HCT116 (cell line): Measurements from ENCODE around the gene NUP153. TPM values are rescaled to one million over a fixed set of nuclear protein-coding genes. Genes with fewer than 3 reads are reported as not detected.

ENCODE experiments used
- ATAC-seq: fragments of 200-7000 bp; cut with Tn5 transposase; 2 replicates; pipeline ENCODE4 v1.9.1; 2020; ENCODE audit warnings: mild to moderate bottlenecking, moderate library complexity
- BruUV-seq: library from RNA; stranded (reverse); fragments of 400-500 nt; replicated peaks from 2 replicates; lab custom pipeline; 2021; lab: Mats Ljungman, UMichigan
- CTCF ChIA-PET: fragments of 300-600 bp; sonication (Branson Sonifier 250); formaldehyde crosslinking; loops from one replicate; lab custom pipeline; 2021; ENCODE audit warnings: antibody characterized with exemption; lab: Charles Lee
- POLR2A ChIA-PET: fragments of 300-600, 350-600 bp; sonication (Branson Sonifier 250); formaldehyde crosslinking; loops from one replicate; lab custom pipeline; 2021; ENCODE audit warnings: antibody characterized with exemption; lab: Charles Lee
- RAD21 ChIA-PET, 2 experiments: fragments of 300-600 bp; sonication (Branson Sonifier 250); formaldehyde crosslinking; loops; one replicate each; lab custom pipeline; 2023; ENCODE audit warnings: low total read pairs in 2 of 2; ENCODE audit not compliant: uncharacterized antibody in 2 of 2, unreplicated experiment in 2 of 2, low non-redundant PET in 1 of 2; lab: Charles Lee
- DNase-seq: peaks from one replicate; pipeline ENCODE4 v3.0.0-alpha.2; 2010; ENCODE audit warnings: low read depth, low spot score
- H2AFZ ChIP-seq: fragments of 200-600 bp; shearing (Covaris generic), sonication (generic); 2 replicates; pipeline ENCODE4 v1.6.1; 2017; ENCODE audit warnings: low read depth, mixed run types, mixed read lengths, antibody characterized with exemption, low read length; ENCODE audit not compliant: poor library complexity, severe bottlenecking
- H3K27ac ChIP-seq: 2 replicates; pipeline ENCODE4 v1.5.1; 2012; ENCODE audit warnings: low read depth, low read length
- H3K27me3 ChIP-seq: fragments of 200-600 bp; sonication (generic); 2 replicates; pipeline ENCODE4 v1.6.1; 2016; ENCODE audit warnings: mixed run types, low read length, mixed read lengths; ENCODE audit not compliant: insufficient read depth
- H3K36me3 ChIP-seq, 2 experiments: fragments of 200-500 bp in 1 of 2; fragments of 200-600 bp in 1 of 2; sonication (Bioruptor generic) in 1 of 2; sonication (generic) in 1 of 2; 2 replicates each; pipeline versions ENCODE4 v1.5.1 to v1.6.1; 2014 to 2016; ENCODE audit warnings: low read length in 2 of 2, inconsistent platforms in 1 of 2, mixed read lengths in 1 of 2, mixed run types in 1 of 2; ENCODE audit not compliant: insufficient read depth in 2 of 2, control insufficient read depth in 1 of 2
- H3K4me1 ChIP-seq, 2 experiments: fragments of 200-600 bp in 1 of 2; sonication (generic) in 1 of 2; 2 replicates each; pipeline versions ENCODE4 v1.5.1 to v1.6.1; 2012 to 2017; ENCODE audit warnings: low read length in 2 of 2, inconsistent platforms in 1 of 2, mild to moderate bottlenecking in 1 of 2, mixed read lengths in 1 of 2, mixed run types in 1 of 2, moderate library complexity in 1 of 2; ENCODE audit not compliant: insufficient read depth in 2 of 2, control insufficient read depth in 1 of 2
- H3K4me2 ChIP-seq: fragments of 200-600 bp; sonication (generic); 2 replicates; pipeline ENCODE4 v1.6.1; 2017; ENCODE audit warnings: mixed run types, low read length, mixed read lengths
- H3K4me3 ChIP-seq, 2 experiments: fragments of 200-600 bp in 1 of 2; sonication (generic) in 1 of 2; replicated peaks in 1 of 2; 2 replicates each; pipeline ENCODE4 v1.5.1; 2011 to 2016; ENCODE audit warnings: low read length in 2 of 2, control low read depth in 1 of 2, low read depth in 1 of 2, mild to moderate bottlenecking in 1 of 2, mixed read lengths in 1 of 2, mixed run types in 1 of 2
- H3K79me2 ChIP-seq: fragments of 200-600 bp; sonication (generic); 2 replicates; pipeline ENCODE4 v1.6.1; 2017; ENCODE audit warnings: mild to moderate bottlenecking, mixed run types, low read length, moderate library complexity, mixed read lengths; ENCODE audit not compliant: insufficient read depth
- H3K9ac ChIP-seq: fragments of 200-600 bp; sonication (generic); 2 replicates; pipeline ENCODE4 v1.6.1; 2016; ENCODE audit warnings: low read length, mixed read lengths
- H3K9me2 ChIP-seq: fragments of 200-600 bp; sonication (generic), shearing (Covaris generic); 2 replicates; pipeline ENCODE4 v1.6.1; 2017; ENCODE audit warnings: mixed run types, mild to moderate bottlenecking, moderate library complexity; ENCODE audit not compliant: insufficient read depth
- H3K9me3 ChIP-seq, 2 experiments: fragments of 200-500 bp in 1 of 2; fragments of 200-600 bp in 1 of 2; sonication (Bioruptor generic) in 1 of 2; sonication (generic) in 1 of 2; 2 replicates each; pipeline ENCODE4 v1.6.1; 2014 to 2017; ENCODE audit warnings: low read length in 2 of 2, mixed read lengths in 2 of 2, inconsistent platforms in 1 of 2, low read depth in 1 of 2, mild to moderate bottlenecking in 1 of 2, mixed run types in 1 of 2, moderate library complexity in 1 of 2; ENCODE audit not compliant: control insufficient read depth in 1 of 2, insufficient read depth in 1 of 2
- H4K20me1 ChIP-seq: fragments of 200-600 bp; sonication (generic), shearing (Covaris generic); 2 replicates; pipeline ENCODE4 v1.6.1; 2017; ENCODE audit warnings: mixed run types, mild to moderate bottlenecking, moderate library complexity; ENCODE audit not compliant: insufficient read depth
- ATF3 ChIP-seq: IDR thresholded peaks from 2 replicates; pipeline ENCODE4 v1.6.1; 2012
- CBX3 ChIP-seq: IDR thresholded peaks from 2 replicates; pipeline ENCODE4 v1.6.1; 2012; ENCODE audit warnings: low read depth
- CEBPB ChIP-seq: IDR thresholded peaks from 2 replicates; pipeline ENCODE4 v1.6.1; 2012; ENCODE audit warnings: low read depth
- EGR1 ChIP-seq: IDR thresholded peaks from 2 replicates; pipeline ENCODE4 v1.6.1; 2012; ENCODE audit warnings: low read depth
- ELF1 ChIP-seq: IDR thresholded peaks from 2 replicates; pipeline ENCODE4 v1.6.1; 2012; ENCODE audit warnings: low read depth, borderline replicate concordance
- EZH2 ChIP-seq: fragments of 200-600 bp; sonication (generic); IDR thresholded peaks from 2 replicates; pipeline ENCODE4 v1.6.1; 2017; ENCODE audit warnings: antibody characterized with exemption, mixed run types
- EZH2phosphoT487 ChIP-seq: fragments of 200-600 bp; IDR thresholded peaks from 2 replicates; pipeline ENCODE4 v1.6.1; 2018; ENCODE audit warnings: antibody characterized with exemption, borderline replicate concordance
- FOSL1 ChIP-seq: IDR thresholded peaks from 2 replicates; pipeline ENCODE4 v1.6.1; 2012; ENCODE audit warnings: low read depth
- MAX ChIP-seq: IDR thresholded peaks from 2 replicates; pipeline ENCODE4 v1.6.1; 2012
- POLR2AphosphoS5 ChIP-seq: IDR thresholded peaks from 2 replicates; pipeline ENCODE4 v1.6.1; 2011; ENCODE audit warnings: mild to moderate bottlenecking, low read depth, low read length, moderate library complexity
- RAD21 ChIP-seq: IDR thresholded peaks from 2 replicates; pipeline ENCODE4 v1.6.1; 2012; ENCODE audit warnings: low read depth, mild to moderate bottlenecking
- REST ChIP-seq: IDR thresholded peaks from 2 replicates; pipeline ENCODE4 v1.6.1; 2012; ENCODE audit warnings: low read depth
- SIN3A ChIP-seq: IDR thresholded peaks from 2 replicates; pipeline ENCODE4 v1.6.1; 2012; ENCODE audit warnings: low read depth
- SP1 ChIP-seq: IDR thresholded peaks from 2 replicates; pipeline ENCODE4 v1.6.1; 2012; ENCODE audit warnings: low read depth
- ZBTB33 ChIP-seq: IDR thresholded peaks from 2 replicates; pipeline ENCODE4 v1.6.1; 2011; ENCODE audit warnings: mild to moderate bottlenecking, low read length, moderate library complexity; ENCODE audit not compliant: insufficient replicate concordance; ENCODE audit errors: extremely low read depth
- ZFX ChIP-seq: fragments of 450-650 bp; IDR thresholded peaks from 2 replicates; pipeline ENCODE4 v1.6.1; 2017
- intact Hi-C: fragments of 100-400 bp; cut with micrococcal nuclease; formaldehyde crosslinking; loops from 2 replicates; pipeline ENCODE4 v1.10.0; 2022
- total RNA-seq: library from RNA; stranded (reverse); gene quantifications from one replicate; pipeline ENCODE4 v1.2.1, GENCODE V29; 2021; ENCODE audit not compliant: unreplicated experiment

NUP153 gene
- total RNA-seq, 1 experiment from 2014 or later: 51.6 TPM

- TF ChIP-seq ZFX (no peak), SIN3A (no peak), SP1 (no peak), EZH2 (no peak), REST (no peak)
These were observed 34.5 kb downstream of the NUP153 start (continued) for GRCh38 chr6:17672064-17672718.

- ATAC-seq (no peak), DNase-seq (no peak)
- no peak overlapping the region for H3K27ac ChIP-seq
- ChIA-PET CTCF (no interaction called here), RAD21 (no interaction called here), POLR2A (no interaction called here)
- no peak overlapping the region for H2AFZ ChIP-seq
- peaks cover 95% of the 10 kb centered on the region for H3K79me2 ChIP-seq
- H3K9ac ChIP-seq: no peak overlapping the region
- H4K20me1 ChIP-seq: no peaks in the 10 kb centered on the region; the same call in 1 of the 2 replicates
- H3K36me3 ChIP-seq: peaks cover 37 to 51% of the 10 kb centered on the region in 2 experiments
- H3K9me3 ChIP-seq: no peaks in the 10 kb centered on the region
- no peaks in the 10 kb centered on the region for H3K4me1 ChIP-seq
- no peaks in the 10 kb centered on the region for H3K9me2 ChIP-seq
- no peak overlapping the region for H3K4me2 ChIP-seq
- H3K4me3 ChIP-seq: no peak overlapping the region
- no TSS peak for BruUV-seq
- intact Hi-C loops: no loop called here
- no peaks in the 10 kb centered on the region for H3K27me3 ChIP-seq
- TF ChIP-seq CBX3: no peak
- no peak for TF ChIP-seq ZFX
- no peak for TF ChIP-seq POLR2AphosphoS5
- TF ChIP-seq ATF3: no peak
- TF ChIP-seq EZH2: no peak
- TF ChIP-seq CEBPB: no peak
- no peak for TF ChIP-seq ELF1
- TF ChIP-seq RAD21: no peak
- no peak for TF ChIP-seq EGR1
- TF ChIP-seq FOSL1: no peak
- no peak for TF ChIP-seq EZH2phosphoT487
- no peak for TF ChIP-seq MAX
- no peak for TF ChIP-seq ZBTB33
- TF ChIP-seq SP1: no peak
- TF ChIP-seq REST: no peak
These were observed 40.1 kb downstream of the NUP153 start for GRCh38 chr6:17666646-17667045.
